SK-N-SH (cell line): ENCODE data around the gene FBF1.

Experiments used
- CTCF ChIP-seq: fragments of 200-600 bp; sonication (generic); IDR thresholded peaks from 2 replicates; pipeline ENCODE4 v1.6.1; 2017; ENCODE audit warnings: antibody characterized with exemption, mild to moderate bottlenecking, moderate library complexity
- EP300 ChIP-seq, 2 experiments: IDR thresholded peaks; 2 replicates each; pipeline versions ENCODE4 v1.4.0 to v1.6.1; 2012; ENCODE audit warnings: borderline replicate concordance in 1 of 2, low read depth in 1 of 2, low read length in 1 of 2
- FOXM1 ChIP-seq: IDR thresholded peaks from 2 replicates; pipeline ENCODE4 v1.4.0; 2012; ENCODE audit warnings: low read depth, mild to moderate bottlenecking
- JUND ChIP-seq: IDR thresholded peaks from 2 replicates; pipeline ENCODE4 v1.4.0; 2012
- POLR2AphosphoS5 ChIP-seq: IDR thresholded peaks from 2 replicates; pipeline ENCODE4 v1.6.1; 2012; ENCODE audit warnings: low read depth, low read length
- SMC3 ChIP-seq: IDR thresholded peaks from 2 replicates; pipeline ENCODE4 v1.6.1; 2012; ENCODE audit warnings: low read depth, low read length, improper control_type of control experiment
- TCF12 ChIP-seq: IDR thresholded peaks from 2 replicates; pipeline ENCODE4 v1.4.0; 2012

- no peak for TF ChIP-seq FOXM1
- TF ChIP-seq POLR2AphosphoS5, result no peak
- no peak for TF ChIP-seq SMC3
- no peak for TF ChIP-seq JUND
- no peak for TF ChIP-seq CTCF
- no peak for TF ChIP-seq TCF12
- TF ChIP-seq EP300 (IDR thresholded peaks at IDR 0.05; ENCODE audit: borderline replicate concordance in 1 of 2, low read depth in 1 of 2, low read length in 1 of 2), result no peak
Measured at GRCh38 chr17:75922963-75923874, 17.6 kb downstream of the FBF1 start.
